NCI-H1694 treated with DMSO at 0.1 percent for 48 hours (cell line): ENCODE measurements around the gene TMEM179.
"Not testable (repeated sequence)": the region's sequence is repeated elsewhere in the genome, so short reads cannot be mapped to it uniquely, and the experiment has no call there.

Experiments used
- DNase-seq: peaks from one replicate; lab custom pipeline; 2025; lab: John Stamatoyannopoulos, UW

Gene TMEM179

DNA sequence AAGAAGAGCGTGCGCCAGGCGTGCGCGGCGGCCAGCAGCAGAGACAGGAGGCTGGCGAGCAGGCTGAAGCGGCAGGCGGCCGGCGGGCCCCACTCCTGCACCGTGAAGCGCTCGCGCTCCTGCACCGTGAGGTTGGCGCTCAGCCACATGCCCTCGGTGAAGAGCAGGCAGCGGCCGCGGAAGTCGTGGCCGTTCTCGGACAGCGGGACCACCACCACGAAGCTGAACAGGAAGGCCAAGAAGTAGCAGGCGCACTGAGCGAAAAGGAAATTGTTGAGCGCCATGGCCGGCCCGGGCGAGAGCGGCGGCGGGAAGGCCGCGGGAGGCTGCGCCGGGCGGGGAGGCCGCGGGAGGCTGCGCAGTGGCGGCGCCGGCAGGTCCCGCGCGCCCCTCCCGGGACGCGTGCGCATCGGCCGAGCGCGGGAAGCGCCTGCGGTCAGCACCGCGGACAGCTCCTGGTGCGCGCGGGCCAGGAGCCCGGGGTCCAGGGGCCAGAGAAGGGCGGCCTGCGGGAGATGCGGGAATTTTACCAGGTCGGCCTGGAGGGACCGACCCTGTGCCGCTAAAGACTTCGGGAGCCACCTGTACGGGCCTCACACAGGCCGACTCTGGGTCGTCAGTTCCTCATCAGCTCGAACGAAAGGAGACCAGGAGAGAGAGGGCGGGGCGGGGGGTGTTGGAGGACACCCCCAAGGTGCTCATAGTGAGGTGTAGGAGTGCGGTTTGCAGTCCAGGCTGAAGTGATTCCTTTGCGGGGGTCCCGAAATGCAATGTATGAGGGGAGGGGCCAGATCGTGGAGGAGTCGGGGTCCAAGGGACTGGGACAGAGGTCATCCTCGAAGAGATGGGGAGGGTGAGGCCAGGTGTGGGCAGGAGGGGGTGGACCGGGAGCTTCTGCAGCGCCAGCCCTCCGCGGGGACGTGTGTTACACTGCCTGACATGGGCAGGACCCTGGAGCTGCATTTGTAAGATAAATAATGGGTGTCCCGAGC lies at the start of gene TMEM179:
TMEM179 (minus strand) TSS at position 315 of the 992 bp plus-strand sequence; CDS start at position 284, 31 bp downstream.
- DNase-seq: no peak

DNA sequence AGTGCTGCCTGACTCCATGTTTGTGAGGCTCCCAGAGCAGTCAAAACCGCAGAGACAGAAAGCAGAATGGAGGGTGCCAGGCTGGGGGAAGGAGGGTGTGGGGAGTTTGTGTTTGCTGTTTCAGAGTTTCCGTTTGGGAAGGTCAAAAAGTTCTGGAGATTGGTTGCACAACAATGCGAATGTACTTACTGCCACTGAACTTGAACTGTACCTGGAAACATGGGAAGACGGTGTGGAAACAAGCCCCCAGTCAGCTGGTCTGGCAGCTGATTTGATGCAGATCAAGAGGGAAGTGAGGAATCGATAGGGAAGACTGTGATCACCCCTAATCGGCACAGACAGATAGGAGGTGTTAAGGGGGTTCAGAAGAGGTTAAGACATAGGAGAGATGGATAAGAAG lies 49.5 kb upstream of the TMEM179 start:
- DNase-seq: no peak

DNA sequence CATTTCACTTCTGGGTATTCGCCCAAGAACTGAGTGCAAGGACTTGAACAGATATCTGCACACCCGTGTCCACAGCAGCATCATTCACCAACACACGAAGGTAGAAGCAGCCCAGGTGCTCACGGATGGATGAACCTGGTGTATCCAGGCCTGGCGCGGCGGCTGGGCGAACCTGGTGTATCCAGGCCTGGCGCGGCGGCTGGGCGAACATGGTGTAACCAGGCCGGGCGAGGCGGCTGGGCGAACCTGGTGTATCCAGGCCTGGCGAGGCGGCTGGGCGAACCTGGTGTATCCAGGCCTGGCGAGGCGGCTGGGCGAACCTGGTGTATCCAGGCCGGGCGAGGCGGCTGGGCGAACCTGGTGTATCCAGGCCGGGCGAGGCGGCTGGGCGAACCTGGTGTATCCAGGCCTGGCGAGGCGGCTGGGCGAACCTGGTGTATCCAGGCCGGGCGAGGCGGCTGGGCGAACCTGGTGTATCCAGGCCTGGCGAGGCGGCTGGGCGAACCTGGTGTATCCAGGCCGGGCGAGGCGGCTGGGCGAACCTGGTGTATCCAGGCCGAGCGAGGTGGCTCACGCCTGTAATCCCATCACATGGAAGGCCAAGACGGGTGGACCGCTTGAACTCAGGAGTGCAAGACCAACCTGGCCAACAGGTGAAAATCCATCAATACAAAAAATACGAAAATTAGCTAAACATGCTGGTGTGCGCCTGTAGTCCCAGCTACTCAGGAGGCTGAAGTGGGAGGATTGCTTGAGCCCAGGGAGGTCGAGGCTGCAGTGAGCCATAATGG lies 48.8 kb upstream of the TMEM179 start:
- not testable (repeated sequence) for DNase-seq

DNA sequence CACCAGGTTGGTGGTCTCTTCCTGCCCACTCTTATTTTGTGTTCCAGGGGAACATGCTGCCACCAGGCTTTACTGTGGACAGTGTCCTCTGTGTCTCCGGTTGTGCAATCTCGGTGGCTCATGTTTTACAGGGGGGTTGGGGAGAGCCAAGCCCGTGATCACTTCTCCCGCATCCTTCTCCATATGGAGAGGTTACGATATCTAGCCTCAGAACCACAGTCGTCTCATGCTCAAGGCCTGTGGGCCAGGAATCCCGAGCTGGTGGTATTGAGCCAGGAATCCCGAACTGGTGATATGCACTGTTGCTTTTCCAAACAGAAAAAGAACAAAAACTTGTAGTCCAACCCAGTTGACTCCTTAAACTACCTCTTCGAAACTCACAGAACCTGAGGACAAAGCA lies 47.8 kb upstream of the TMEM179 start:
- DNase-seq: no peak

DNA sequence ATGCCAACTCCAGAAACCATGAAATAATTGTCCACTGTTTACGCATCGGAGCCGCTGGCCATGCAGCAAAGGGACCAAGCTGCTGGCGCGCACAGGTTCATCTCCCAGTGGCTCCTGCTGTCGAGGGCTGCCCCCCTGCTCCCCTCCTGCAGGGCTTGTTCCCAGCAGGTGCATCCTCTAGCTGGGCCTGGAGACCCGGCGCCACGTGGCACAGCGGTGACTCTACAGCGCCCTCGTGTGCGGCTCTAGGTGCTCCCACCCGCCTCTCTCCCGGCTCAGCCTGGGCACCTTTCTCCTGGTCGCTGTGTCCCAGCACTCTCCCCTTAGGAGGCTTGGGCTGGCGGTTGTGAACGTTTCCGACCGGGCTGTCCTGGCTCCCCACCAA lies 47.3 kb upstream of the TMEM179 start:
- no peak for DNase-seq

DNA sequence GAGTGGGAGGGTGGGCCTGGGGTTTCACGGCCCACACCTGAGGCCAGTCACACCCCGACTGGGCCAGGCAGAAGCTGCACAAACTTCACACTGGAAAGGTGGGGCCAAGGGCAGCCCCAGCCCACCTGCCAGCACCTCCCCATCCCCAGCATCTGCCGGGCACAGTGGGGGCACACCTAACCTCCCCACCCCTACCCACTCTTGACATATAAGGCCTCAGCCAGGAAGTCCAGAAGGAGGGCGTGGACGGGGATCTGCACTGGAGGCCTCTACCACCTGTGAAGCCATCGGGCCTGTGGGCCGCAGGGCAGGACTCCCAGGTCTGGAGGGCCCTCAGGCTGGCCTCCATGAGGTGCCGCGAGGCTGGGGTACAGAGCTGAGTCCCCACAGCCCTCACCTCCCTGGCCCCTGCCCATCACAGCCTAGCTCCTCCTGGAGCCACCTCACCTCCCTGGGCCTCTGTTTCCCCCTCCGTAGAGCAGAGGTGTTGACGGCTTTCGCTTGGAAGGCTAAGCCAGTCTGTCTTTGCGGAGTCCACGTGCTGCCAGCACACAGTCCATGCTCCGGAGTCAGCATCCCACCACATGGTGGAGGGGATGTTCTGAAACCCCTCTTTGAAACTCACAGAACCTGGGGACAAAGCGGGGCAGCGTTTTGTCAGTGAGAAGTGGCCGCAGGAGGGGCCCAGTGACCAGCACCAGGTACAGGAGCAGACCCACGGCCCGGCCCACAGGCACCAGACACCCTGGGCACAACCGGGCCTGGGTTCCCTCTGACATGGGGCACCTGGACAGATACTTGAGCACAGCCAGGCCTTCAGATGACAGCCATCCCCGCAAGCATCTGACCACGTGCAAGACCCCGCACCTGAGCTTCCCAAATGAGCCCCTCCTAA lies 46.7 kb upstream of the TMEM179 start:
- DNase-seq: no peak

DNA sequence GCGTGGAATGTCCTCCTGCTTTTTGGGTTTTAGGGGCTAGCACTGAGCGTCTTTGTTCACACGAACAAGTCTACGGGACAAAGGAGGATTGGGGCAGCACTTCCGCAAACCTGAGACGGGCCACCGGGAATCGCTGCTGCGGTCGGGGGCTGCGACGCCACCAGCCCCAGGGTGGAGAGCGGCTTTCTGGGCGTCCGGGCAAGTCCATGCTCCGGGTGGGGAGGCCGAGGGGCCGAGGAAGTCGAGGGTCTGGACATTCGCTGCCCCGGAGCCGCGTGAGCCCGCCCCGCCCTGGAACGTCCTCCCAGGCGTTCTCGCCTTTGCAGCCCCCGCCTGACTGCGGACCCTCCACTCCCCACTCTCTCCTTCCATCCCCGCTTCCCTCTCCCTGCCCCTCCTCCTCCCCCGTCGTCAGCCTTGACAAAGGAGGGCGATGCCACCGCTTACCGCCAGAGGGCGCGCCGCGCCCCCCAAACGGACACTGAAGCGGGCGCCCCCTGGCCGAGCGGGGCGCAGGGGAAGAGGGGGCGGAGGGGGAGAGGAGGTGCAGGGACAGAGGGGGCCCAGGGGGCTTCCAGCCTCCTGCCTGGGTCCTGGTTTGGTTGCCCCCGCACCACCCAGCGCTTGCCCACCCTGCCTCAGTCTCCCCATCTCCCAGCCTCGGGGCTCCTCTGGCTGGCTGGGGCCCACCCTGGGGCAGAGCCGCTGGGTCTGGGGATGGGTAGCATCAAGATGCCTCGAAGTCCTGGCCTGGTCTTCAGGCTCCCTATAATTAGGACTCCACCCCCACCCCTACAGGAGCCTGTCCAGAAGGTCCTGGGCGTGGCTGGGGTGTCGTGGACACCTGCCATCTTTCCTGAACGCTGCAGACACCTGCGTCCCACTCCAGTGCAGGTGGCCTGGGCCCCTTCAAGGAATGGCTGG lies 45.7 kb upstream of the TMEM179 start:
- DNase-seq: peak; percentile 69

DNA sequence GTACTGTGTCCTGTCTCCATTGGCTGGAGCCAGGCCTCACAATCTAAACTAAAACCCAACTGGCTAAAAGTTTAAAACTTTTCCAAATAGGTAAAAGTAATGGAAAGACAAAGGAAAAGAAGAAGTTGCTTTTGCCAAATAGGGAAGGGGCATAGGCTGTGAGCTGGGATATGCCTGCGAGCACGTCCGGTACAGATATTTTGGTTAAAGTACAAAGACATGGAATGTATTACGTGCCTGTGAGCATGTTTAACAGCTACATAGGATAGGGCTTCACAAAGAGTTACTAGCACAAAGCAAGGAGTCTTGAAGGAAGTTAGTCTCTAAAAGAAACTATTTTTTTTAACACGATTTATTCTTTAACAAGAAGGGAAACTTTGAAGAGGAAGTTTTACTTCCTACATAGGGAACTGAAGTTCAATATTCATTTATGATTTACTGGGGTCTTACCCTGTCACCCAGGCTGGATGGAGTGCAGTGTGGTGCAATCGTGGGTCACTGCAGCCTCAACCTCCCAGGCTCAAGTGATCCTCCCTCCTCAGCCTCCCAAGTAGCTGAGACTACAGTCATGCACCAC lies 43.0 kb upstream of the TMEM179 start:
- DNase-seq: no peak

DNA sequence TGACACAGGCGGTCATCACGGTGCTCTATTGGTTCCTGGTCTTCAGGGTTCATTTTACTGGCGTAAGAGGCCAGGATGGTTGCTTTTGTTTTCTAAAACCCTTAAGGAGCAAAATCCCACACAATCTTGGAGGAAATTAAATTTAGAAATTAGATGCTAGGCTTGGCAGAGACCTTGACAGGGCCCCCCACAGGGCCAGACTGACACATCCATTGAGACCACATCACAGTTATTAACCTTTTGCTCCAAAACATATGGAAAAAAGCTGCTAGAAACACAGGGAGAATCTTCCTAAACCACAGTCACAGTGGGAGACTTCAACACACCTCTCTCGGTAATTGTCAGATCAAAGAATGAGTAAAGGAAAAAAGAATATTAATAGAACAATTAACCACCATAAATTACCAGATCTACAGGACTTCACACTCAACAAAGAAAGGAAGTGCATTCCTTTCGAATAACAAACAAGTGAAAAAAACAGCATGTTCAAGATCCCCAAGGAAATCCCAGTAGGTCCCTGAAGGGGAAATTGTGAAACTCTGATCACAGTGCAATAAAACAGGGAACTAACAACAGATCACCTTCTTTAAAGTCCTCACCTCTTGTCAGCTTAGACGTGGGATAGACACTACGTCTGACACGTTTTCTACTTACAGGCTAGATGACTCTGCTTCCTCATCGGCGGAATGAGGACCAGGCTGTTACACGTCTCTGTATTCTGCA lies 40.2 kb upstream of the TMEM179 start:
- no peak for DNase-seq

DNA sequence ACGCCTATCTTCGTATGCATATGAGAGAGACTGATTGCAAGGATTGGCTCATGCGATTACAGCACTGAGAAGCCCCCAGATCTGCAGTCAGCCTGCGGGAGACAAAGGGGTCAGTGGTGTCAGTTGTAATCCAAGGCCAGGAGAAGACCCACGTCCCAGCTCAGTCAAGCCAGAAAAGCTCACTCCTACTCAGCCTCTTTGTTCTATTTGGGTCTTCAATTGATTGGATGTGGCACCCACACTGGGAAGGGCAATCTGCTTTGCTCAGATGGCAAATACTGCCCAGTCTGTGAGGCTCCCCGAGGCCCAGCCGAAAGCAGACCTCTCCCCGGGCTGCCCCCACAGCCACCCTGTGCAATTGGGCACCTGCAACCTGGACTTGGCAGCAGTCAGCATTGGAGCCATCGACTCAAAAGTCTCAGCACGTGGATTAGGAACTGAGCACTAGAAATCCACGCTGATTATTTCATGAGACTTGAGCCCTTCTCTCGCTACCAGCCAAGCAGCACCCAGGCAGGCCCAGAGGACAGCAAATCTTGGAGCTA lies 39.6 kb upstream of the TMEM179 start:
- DNase-seq: no peak

DNA sequence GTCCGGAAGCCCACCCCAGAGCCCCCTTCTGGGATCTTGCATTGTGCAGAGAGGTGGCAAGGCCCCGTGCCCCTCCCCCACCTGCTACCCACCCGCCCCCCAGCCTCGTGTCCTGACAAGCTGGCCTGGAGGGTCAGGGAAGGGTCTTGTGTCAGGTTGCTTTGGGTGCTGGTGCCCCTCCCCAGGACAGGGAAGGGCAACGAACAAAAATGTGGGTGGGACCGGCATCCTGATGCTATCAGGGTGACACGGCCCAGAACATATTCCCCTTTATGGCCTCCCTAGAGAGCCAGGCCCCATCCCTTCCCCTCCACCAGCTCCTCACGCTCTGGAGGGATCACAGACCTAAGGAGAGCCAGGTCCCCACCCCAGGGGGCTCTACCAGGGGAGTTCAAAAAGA lies 38.7 kb upstream of the TMEM179 start:
- no peak for DNase-seq

DNA sequence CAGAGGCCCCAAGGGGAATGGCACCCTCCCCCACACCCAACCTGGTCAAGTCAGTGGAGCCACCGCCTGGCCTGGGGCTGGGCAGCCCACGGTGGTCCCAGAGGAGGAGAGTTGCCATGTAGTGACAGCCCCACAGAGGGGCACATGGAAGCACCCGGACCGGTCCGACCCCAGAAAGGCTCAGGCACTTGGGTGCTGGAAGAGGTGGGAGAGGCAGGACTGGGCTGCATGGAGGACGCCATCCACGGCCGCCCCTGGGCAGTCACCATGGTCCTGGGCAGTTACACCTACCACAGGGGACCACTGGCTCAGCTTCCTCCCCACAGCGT lies 37.9 kb upstream of the TMEM179 start:
- DNase-seq: no peak

DNA sequence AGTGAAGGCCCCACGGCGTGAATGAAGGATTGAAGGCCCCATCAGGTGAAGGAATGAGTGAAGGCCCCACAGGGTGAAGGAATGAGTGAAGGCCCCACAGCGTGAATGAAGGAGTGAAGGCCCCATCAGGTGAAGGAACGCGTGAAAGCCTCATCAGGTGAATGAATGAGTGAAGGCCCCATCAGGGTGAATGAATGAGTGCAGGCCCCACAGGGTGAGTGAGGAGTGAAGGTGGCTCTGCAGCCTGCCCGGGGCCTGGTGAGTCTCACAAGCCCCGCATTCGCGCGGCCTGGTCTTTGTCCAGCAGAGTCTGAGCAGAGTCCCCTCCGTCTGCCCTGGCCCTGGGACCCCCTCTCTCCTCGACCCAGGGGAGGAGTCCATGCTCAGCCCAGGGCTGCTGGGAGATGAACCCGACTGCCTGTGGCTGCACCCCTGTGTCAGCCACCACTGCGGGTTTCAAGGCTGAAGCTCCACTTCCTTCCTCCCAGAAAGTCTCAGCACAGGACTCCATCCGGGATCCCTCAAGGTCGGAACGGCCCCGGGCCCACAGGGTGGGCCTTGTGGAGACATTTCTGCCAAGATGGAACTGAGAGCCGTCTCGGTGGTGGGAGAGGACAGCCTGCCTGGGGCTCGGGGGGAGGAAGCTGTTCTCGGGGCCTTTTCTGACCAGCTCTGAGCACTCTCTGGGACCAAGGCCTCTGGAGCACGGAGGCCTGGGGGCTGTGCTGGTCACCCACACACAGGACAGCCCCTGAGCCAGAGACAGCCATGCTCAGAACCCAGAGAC lies 37.4 kb upstream of the TMEM179 start:
- no peak for DNase-seq

DNA sequence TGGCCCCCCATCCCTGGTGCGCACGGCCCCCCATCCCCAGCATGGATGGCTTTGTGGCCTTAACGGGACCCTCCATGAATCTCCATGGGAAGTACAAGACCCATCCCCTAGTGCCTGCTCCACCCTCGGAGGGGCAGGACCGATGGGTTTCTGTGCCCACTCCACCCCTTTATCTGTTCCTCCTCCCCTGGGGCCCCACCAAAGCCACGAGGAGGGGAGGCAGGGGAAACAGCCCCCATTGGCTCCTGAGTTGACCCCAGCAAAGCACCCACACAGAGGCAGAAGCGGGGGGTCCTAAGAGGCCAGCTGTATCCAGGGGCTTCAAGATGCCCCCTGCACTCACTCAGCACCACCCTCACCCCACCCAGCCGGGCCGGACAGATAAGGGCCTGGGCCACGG lies 36.1 kb upstream of the TMEM179 start:
- no peak for DNase-seq

DNA sequence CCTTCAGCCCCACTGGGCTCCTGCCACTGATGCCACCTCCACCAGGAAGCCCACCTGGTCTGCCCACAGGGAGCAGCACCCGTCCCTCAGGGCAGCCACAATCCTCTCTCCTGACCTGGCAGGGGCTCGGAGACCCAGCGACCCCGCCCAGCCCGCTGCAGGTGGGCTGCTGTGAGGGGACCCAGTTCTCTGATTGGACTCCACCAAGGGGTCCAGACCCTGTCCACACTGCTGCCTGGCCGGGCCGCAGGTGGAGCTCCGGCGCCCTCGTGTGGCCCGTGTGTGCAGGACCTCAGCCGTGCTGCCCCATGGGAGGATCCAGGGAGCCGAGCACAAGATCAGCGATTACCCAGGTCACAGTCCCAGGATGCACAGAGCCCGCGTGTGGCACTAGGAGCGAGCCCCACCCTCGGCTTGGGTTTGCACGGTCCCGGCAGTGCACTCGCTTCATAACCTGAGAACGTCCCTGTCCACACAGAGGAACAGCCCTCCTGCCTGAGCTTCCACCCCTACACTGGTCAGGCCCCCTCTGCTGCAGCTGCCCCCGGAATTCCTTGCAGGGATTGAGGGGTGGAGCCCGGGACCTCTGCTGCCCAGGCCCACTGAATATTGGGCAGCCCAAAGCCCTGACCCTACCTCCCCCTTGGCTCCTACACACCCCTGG lies 35.4 kb upstream of the TMEM179 start:
- peak; percentile 81 for DNase-seq

DNA sequence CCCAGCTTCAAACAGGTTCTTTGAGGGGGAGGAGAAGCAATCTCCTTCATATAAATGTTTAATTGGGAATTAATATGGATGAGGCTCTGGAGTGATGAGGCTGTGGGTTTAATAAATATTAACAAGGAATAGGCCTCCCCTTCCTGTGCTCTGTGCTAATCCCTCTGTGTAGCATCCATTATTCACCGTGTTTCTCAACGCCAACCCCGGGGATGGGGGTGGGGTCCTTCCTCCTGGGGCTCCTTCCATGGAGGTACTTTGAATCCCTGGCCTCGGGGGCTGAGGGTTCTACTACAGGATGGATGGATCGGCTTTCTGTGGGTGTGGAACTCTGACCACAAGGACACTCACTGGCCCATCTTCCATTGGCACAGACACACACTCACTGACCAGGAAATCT lies 34.9 kb upstream of the TMEM179 start:
- no peak for DNase-seq

DNA sequence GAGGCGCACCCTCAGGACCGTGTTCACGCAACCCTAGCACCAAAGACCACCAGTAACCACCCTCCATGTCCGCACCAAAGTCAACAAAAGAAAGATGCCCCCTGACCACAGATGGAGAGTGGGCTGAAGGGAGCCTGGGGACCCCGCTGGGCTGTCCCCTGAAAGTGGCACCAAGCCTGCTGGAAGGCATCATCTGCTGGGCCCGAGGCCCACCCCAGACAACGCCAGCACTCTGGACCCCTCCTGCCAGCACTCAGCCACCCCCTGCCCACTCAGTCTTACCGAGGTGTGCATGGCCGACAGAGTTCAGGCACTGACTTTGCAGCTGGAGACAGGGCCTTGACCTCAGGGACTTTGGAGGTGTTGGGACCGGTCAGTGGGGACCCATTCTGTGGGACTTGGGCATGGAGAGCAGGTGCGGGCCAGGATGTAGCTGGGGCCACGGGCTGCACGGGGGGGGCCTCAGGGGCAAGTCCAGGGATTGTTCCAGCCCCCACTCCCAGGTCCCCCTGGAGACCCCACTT lies 34.4 kb upstream of the TMEM179 start:
- DNase-seq: no peak

DNA sequence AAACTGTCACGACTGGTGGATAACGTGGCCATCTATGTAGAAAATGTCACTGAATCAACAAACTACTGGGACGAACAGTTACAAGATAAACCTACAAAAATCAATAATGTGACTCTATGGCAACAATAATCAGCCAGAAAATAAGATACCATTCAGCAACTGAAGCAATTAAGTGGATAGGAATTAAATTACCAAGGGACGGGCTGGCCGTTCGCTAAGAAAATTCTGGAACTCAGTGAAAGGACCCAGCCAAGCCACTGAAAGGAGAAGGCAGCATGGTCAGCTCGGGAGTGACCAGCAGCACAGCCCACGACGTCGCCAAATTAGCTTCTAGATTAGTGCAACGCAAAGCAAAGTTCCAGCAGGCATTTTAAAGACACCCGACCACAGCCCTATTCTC lies 33.6 kb upstream of the TMEM179 start:
- DNase-seq: no peak
